ENCODE data around the gene KCNIP3. TPM values are rescaled to one million over a fixed set of nuclear protein-coding genes. Genes with fewer than 3 reads are reported as not detected.

The KCNIP3 gene
- total and polyA plus RNA-seq, 4 donors = 10.6 to 25.4 (median 17.1) TPM

DNA sequence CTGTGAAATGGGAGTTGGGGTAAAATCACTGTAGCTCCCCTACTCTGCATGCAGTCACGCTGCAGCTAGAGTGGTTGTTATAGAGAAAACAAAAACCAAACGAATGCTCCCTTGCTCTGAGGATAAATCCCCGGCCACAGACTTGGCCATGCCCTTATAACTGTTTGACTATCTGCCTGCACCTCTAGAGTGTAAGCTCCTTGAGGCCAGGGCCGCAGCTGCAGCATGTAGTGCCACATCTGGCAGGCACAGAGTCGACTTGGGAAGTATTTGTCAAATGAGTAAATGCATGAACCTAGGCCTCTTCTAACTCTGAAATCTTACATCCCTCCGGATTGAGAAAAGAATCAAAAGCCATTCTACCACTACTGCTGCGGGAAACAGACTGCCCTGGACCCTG lies 35.9 kb downstream of the KCNIP3 start:
- Histone ChIP-seq H3K4me3 (ENCODE audit: low read depth, low read length) (no peak overlapping the region), H3K36me3 (ENCODE audit: control insufficient read depth, insufficient read depth, low read length) (peaks cover 3% of the 10 kb centered on the region), H3K27ac (ENCODE audit: low read depth, low read length) (no peak overlapping the region), H3K9me3 (ENCODE audit: control insufficient read depth, insufficient read depth, low read length) (no peaks in the 10 kb centered on the region), H3K27me3 (ENCODE audit: control insufficient read depth, insufficient read depth, low read length) (no peaks in the 10 kb centered on the region), H3K4me1 (ENCODE audit: control insufficient read depth, insufficient read depth, low read length) (peaks cover 35% of the 10 kb centered on the region)
- 100% methylated on average over 4 of the region's 7 CpGs for WGBS (ENCODE audit: insufficient coverage)
- DNase-seq (ENCODE audit: low read depth in 4 of 6, low spot score in 6 of 6) = no peak

- Histone ChIP-seq H3K27me3 (ENCODE audit: control insufficient read depth, insufficient read depth, low read length) (no peaks in the 10 kb centered on the region), H3K4me1 (ENCODE audit: control insufficient read depth, insufficient read depth, low read length) (peaks cover 32% of the 10 kb centered on the region), H3K27ac (ENCODE audit: low read depth, low read length) (no peak overlapping the region), H3K36me3 (ENCODE audit: control insufficient read depth, insufficient read depth, low read length) (peaks cover 3% of the 10 kb centered on the region), H3K9me3 (ENCODE audit: control insufficient read depth, insufficient read depth, low read length) (no peaks in the 10 kb centered on the region), H3K4me3 (ENCODE audit: low read depth, low read length) (no peak overlapping the region)
- peak in 1 of 6 donors; percentile 59 for DNase-seq (ENCODE audit: low read depth in 4 of 6, low spot score in 6 of 6)
- WGBS (ENCODE audit: insufficient coverage) = 35% methylated on average over 9 of the region's 11 CpGs
Observed at GRCh38 chr2:95333888-95334338, 36.8 kb downstream of the KCNIP3 start.

GRCh38 chr2:95334916-95335641 lies 37.9 kb downstream of the KCNIP3 start:
- Histone ChIP-seq H3K9me3 (ENCODE audit: control insufficient read depth, insufficient read depth, low read length) (no peaks in the 10 kb centered on the region), H3K27me3 (ENCODE audit: control insufficient read depth, insufficient read depth, low read length) (no peaks in the 10 kb centered on the region), H3K27ac (ENCODE audit: low read depth, low read length) (no peak overlapping the region), H3K4me1 (ENCODE audit: control insufficient read depth, insufficient read depth, low read length) (peaks cover 28% of the 10 kb centered on the region), H3K4me3 (ENCODE audit: low read depth, low read length) (no peak overlapping the region), H3K36me3 (ENCODE audit: control insufficient read depth, insufficient read depth, low read length) (no peaks in the 10 kb centered on the region)
- no peak for DNase-seq (ENCODE audit: low read depth in 4 of 6, low spot score in 6 of 6)
- 100% methylated on average over 1 of the region's 1 CpG for WGBS (ENCODE audit: insufficient coverage)

- H3K27ac ChIP-seq (ENCODE audit: low read depth, low read length) = no peak overlapping the region
- peaks cover 14% of the 10 kb centered on the region for H3K4me1 ChIP-seq (ENCODE audit: control insufficient read depth, insufficient read depth, low read length)
- H3K9me3 ChIP-seq (ENCODE audit: control insufficient read depth, insufficient read depth, low read length) = no peaks in the 10 kb centered on the region
- WGBS (ENCODE audit: insufficient coverage) = no CpG with 5 or more reads among the region's 2 CpGs
- no peak for DNase-seq (ENCODE audit: low read depth in 4 of 6, low spot score in 6 of 6)
- no peaks in the 10 kb centered on the region for H3K36me3 ChIP-seq (ENCODE audit: control insufficient read depth, insufficient read depth, low read length)
- no peak overlapping the region for H3K4me3 ChIP-seq (ENCODE audit: low read depth, low read length)
- no peaks in the 10 kb centered on the region for H3K27me3 ChIP-seq (ENCODE audit: control insufficient read depth, insufficient read depth, low read length)
Observed at GRCh38 chr2:95336406-95336805, 39.3 kb downstream of the KCNIP3 start.

DNA sequence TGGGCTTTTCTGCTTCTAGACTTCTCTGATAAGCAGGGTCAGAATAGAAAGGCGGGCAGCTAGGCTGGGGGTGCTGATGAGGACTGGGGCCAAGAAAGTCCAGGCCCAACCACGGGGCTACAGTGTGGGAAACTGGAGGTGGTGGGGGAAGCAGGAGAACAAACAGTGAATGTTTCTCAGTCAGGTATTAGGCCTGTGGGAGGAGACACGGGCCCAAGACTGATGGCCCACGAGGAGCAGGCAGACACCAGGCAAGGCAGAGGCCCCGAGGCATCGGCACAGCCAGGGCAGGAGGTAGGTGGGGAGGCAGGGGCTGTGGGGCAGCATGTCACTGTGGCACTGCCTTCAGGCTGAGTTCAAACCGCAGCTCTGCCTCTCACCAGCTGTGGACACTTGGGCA lies 40.7 kb downstream of the KCNIP3 start:
- DNase-seq (ENCODE audit: low read depth in 4 of 6, low spot score in 6 of 6) = no peak
- H3K27ac ChIP-seq (ENCODE audit: low read depth, low read length) = no peak overlapping the region
- no peaks in the 10 kb centered on the region for H3K27me3 ChIP-seq (ENCODE audit: control insufficient read depth, insufficient read depth, low read length)
- H3K4me3 ChIP-seq (ENCODE audit: low read depth, low read length) = no peak overlapping the region
- H3K9me3 ChIP-seq (ENCODE audit: control insufficient read depth, insufficient read depth, low read length) = no peaks in the 10 kb centered on the region
- H3K4me1 ChIP-seq (ENCODE audit: control insufficient read depth, insufficient read depth, low read length) = peaks cover 11% of the 10 kb centered on the region
- no peaks in the 10 kb centered on the region for H3K36me3 ChIP-seq (ENCODE audit: control insufficient read depth, insufficient read depth, low read length)
- WGBS (ENCODE audit: insufficient coverage) = 77% methylated on average over 7 of the region's 7 CpGs

DNA sequence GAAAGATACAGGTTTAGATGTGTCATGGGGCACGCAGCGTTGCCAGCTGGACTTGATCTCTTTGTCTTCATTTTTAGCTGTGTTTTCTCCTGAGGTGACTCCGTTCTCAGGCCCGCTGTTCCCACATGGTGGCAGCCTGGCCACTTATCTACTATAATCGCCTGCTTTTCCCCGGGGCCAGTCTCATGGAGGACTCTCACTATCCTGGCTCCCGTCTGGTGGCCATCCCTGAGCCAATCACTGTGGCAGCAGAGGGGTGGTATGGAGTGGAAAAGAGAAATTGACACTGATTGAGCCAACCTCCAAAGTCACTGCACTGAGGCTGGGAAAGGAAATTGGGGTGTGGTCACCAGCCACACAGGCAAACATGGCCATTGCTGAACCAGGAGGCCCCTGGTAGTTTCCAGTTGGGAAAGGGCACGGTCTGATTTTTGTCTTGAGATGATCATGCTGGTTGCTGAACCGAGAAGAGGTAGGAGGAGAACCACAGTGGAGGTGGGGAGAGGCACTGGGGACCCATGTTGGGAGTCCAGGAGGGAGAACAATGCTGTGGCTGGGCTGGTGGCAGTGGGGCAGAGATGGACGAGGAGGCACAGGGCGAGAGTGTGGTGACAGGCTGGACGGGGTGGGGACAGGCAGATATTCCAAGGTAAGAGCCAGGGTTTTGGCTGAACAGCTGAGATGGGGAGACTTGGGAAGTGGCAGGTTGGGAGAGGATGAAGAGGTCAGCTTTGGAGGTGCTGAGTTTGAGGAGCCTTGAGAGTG lies 45.6 kb downstream of the KCNIP3 start:
- Histone ChIP-seq H3K36me3 (ENCODE audit: control insufficient read depth, insufficient read depth, low read length) (no peaks in the 10 kb centered on the region), H3K4me1 (ENCODE audit: control insufficient read depth, insufficient read depth, low read length) (peaks cover 21% of the 10 kb centered on the region), H3K27me3 (ENCODE audit: control insufficient read depth, insufficient read depth, low read length) (peaks cover 27% of the 10 kb centered on the region), H3K9me3 (ENCODE audit: control insufficient read depth, insufficient read depth, low read length) (no peaks in the 10 kb centered on the region), H3K4me3 (ENCODE audit: low read depth, low read length) (no peak overlapping the region), H3K27ac (ENCODE audit: low read depth, low read length) (no peak overlapping the region)
- no peak for DNase-seq (ENCODE audit: low read depth in 4 of 6, low spot score in 6 of 6)
- WGBS (ENCODE audit: insufficient coverage) = 86% methylated on average over 9 of the region's 12 CpGs

DNA sequence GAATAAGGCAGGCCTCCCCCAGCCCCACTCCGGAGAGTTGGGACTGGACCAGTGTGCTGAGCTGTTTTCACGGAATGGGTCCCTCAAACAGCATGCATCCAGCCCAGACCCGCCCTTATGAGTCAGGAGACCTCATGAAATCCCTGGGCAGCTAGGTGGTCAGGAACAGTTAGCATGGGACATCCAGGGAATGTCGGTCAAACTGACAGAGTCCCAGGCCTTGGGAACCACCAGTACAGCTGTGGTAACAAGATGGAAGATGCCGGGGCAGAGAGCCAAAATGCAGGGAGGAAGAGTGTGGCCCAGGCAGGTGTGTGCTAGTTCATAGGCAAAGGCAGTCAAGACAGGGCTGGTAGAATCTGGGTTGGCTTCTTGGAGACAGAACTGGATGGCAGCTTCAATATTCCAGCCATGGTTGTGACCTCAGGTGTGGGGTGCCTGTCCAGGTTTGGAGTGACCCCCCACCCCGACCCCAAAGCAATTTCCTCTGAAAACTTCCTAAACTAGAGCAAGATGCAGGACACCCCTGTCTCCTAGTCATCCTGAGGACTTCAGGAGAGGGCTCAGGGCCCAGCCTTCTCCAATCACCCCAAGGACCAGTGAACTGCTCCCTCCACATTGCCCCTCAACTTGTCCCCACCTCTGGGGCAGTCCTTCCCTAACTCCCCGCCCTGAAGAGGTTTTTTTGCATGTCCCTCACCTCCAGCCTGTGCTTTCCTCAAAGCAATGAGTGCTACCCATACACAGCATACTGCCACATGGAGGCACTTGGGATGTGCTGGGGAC lies 46.5 kb downstream of the KCNIP3 start:
- peaks cover 29% of the 10 kb centered on the region for H3K4me1 ChIP-seq (ENCODE audit: control insufficient read depth, insufficient read depth, low read length)
- DNase-seq (ENCODE audit: low read depth in 4 of 6, low spot score in 6 of 6) = no peak
- WGBS (ENCODE audit: insufficient coverage) = 92% methylated on average over 7 of the region's 7 CpGs
- no peaks in the 10 kb centered on the region for H3K9me3 ChIP-seq (ENCODE audit: control insufficient read depth, insufficient read depth, low read length)
- H3K27me3 ChIP-seq (ENCODE audit: control insufficient read depth, insufficient read depth, low read length) = peaks cover 30% of the 10 kb centered on the region
- H3K4me3 ChIP-seq (ENCODE audit: low read depth, low read length) = no peak overlapping the region
- H3K36me3 ChIP-seq (ENCODE audit: control insufficient read depth, insufficient read depth, low read length) = no peaks in the 10 kb centered on the region
- no peak overlapping the region for H3K27ac ChIP-seq (ENCODE audit: low read depth, low read length)

DNA sequence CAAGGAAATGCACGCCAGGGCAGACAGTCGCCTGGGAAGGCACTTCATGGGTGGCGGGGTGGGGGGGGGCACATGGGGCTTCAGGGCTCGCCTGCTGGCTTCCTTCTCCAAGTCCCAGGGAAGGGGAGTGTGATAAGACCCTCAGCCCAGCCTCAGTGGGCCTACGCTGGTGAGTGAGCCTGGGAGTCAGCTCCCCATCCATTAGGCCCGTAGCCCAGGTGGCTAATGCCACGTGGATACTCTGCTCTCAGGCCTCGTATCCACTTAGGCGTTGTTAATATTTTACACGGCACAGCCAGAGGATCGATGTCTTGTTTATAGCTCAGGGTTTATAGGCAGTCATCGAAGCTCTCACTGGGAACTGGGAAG lies 47.1 kb downstream of the KCNIP3 start:
- Histone ChIP-seq H3K4me1 (ENCODE audit: control insufficient read depth, insufficient read depth, low read length) (peaks cover 30% of the 10 kb centered on the region), H3K36me3 (ENCODE audit: control insufficient read depth, insufficient read depth, low read length) (no peaks in the 10 kb centered on the region), H3K27me3 (ENCODE audit: control insufficient read depth, insufficient read depth, low read length) (peaks cover 30% of the 10 kb centered on the region), H3K9me3 (ENCODE audit: control insufficient read depth, insufficient read depth, low read length) (no peaks in the 10 kb centered on the region), H3K4me3 (ENCODE audit: low read depth, low read length) (no peak overlapping the region), H3K27ac (ENCODE audit: low read depth, low read length) (no peak overlapping the region)
- 88% methylated on average over 10 of the region's 12 CpGs for WGBS (ENCODE audit: insufficient coverage)
- no peak for DNase-seq (ENCODE audit: low read depth in 4 of 6, low spot score in 6 of 6)

DNA sequence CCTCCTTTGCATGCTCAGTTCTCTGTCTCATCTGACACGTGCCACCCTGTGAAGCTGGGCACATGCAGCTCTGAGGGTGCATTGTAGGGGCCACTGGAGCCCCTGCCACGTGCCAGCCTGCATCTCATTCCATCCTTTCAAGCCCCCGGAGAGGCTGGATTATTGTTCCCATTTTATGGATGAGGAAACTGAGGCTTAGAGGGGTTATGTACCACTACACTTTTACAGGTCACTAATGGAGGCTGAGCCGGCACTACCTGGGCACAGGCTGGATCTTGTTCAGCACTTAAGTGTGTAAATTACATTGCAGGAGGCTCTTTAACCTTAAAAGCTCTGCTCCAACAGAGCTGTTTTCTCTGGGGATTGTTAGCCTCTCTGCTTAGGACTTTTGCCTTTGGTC lies 47.5 kb downstream of the KCNIP3 start:
- Histone ChIP-seq H3K9me3 (ENCODE audit: control insufficient read depth, insufficient read depth, low read length) (no peaks in the 10 kb centered on the region), H3K36me3 (ENCODE audit: control insufficient read depth, insufficient read depth, low read length) (peaks cover 3% of the 10 kb centered on the region), H3K27me3 (ENCODE audit: control insufficient read depth, insufficient read depth, low read length) (peaks cover 30% of the 10 kb centered on the region), H3K27ac (ENCODE audit: low read depth, low read length) (no peak overlapping the region), H3K4me1 (ENCODE audit: control insufficient read depth, insufficient read depth, low read length) (peaks cover 30% of the 10 kb centered on the region), H3K4me3 (ENCODE audit: low read depth, low read length) (no peak overlapping the region)
- 33% methylated on average over 1 of the region's 4 CpGs for WGBS (ENCODE audit: insufficient coverage)
- DNase-seq (ENCODE audit: low read depth in 4 of 6, low spot score in 6 of 6) = no peak
